ENCODE measurements around the gene ST8SIA5. TPM values are rescaled to one million over a fixed set of nuclear protein-coding genes. Genes with fewer than 3 reads are reported as not detected.

ST8SIA5 gene
- total and polyA plus RNA-seq, 2 experiments from 2014 or later, result 3.3 to 4.8 TPM

DNA sequence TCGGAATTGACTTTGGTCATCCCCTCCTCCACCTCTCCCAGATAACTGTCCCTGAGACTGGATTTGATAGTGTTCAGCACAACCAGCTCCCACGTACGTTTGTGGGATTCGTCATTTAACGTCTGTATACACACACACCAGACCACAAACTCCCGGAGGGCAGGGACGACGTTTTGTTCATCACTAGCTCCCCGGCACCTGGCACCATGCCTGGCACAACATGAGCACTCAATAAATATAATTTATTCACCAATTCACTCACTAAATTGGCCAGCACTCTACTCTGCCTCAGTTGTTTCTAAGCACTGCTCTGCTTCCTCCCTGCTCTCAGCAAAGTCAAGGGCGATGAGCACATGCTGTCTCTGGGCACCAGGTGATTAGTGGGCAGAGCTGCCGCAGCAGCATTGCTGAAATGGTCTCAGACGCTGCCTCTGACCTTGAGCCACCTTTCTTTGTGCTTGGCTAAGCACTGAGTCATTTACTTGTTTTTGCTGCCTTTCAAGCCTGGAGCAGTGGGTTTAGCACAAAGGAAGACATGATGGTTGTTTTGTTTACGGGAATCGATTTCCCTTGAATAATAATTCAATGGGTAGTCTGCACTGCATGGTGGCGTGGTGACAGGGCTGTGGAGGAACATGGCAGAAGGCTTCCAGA lies 80.5 kb downstream of the ST8SIA5 start (continued):
- TF ChIP-seq, protein P1, sequence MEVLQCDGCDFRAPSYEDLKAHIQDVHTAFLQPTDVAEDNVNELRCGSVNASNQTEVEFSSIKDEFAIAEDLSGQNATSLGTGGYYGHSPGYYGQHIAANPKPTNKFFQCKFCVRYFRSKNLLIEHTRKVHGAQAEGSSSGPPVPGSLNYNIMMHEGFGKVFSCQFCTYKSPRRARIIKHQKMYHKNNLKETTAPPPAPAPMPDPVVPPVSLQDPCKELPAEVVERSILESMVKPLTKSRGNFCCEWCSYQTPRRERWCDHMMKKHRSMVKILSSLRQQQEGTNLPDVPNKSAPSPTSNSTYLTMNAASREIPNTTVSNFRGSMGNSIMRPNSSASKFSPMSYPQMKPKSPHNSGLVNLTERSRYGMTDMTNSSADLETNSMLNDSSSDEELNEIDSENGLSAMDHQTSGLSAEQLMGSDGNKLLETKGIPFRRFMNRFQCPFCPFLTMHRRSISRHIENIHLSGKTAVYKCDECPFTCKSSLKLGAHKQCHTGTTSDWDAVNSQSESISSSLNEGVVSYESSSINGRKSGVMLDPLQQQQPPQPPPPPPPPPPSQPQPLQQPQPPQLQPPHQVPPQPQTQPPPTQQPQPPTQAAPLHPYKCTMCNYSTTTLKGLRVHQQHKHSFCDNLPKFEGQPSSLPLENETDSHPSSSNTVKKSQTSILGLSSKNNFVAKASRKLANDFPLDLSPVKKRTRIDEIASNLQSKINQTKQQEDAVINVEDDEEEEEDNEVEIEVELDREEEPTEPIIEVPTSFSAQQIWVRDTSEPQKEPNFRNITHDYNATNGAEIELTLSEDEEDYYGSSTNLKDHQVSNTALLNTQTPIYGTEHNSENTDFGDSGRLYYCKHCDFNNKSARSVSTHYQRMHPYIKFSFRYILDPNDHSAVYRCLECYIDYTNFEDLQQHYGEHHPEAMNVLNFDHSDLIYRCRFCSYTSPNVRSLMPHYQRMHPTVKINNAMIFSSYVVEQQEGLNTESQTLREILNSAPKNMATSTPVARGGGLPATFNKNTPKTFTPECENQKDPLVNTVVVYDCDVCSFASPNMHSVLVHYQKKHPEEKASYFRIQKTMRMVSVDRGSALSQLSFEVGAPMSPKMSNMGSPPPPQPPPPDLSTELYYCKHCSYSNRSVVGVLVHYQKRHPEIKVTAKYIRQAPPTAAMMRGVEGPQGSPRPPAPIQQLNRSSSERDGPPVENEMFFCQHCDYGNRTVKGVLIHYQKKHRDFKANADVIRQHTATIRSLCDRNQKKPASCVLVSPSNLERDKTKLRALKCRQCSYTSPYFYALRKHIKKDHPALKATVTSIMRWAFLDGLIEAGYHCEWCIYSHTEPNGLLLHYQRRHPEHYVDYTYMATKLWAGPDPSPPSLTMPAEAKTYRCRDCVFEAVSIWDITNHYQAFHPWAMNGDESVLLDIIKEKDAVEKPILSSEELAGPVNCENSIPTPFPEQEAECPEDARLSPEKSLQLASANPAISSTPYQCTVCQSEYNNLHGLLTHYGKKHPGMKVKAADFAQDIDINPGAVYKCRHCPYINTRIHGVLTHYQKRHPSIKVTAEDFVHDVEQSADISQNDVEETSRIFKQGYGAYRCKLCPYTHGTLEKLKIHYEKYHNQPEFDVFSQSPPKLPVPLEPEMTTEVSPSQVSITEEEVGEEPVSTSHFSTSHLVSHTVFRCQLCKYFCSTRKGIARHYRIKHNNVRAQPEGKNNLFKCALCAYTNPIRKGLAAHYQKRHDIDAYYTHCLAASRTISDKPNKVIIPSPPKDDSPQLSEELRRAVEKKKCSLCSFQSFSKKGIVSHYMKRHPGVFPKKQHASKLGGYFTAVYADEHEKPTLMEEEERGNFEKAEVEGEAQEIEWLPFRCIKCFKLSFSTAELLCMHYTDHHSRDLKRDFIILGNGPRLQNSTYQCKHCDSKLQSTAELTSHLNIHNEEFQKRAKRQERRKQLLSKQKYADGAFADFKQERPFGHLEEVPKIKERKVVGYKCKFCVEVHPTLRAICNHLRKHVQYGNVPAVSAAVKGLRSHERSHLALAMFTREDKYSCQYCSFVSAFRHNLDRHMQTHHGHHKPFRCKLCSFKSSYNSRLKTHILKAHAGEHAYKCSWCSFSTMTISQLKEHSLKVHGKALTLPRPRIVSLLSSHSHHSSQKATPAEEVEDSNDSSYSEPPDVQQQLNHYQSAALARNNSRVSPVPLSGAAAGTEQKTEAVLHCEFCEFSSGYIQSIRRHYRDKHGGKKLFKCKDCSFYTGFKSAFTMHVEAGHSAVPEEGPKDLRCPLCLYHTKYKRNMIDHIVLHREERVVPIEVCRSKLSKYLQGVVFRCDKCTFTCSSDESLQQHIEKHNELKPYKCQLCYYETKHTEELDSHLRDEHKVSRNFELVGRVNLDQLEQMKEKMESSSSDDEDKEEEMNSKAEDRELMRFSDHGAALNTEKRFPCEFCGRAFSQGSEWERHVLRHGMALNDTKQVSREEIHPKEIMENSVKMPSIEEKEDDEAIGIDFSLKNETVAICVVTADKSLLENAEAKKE (CRISPR knock-in tag; IDR thresholded peaks at IDR 0.05), result no peak
- TF ChIP-seq EZH2phosphoT487 (IDR thresholded peaks at IDR 0.05; ENCODE audit: unreplicated experiment) (no peak), ZNF114 (CRISPR knock-in tag; IDR thresholded peaks at IDR 0.05) (no peak)

DNA sequence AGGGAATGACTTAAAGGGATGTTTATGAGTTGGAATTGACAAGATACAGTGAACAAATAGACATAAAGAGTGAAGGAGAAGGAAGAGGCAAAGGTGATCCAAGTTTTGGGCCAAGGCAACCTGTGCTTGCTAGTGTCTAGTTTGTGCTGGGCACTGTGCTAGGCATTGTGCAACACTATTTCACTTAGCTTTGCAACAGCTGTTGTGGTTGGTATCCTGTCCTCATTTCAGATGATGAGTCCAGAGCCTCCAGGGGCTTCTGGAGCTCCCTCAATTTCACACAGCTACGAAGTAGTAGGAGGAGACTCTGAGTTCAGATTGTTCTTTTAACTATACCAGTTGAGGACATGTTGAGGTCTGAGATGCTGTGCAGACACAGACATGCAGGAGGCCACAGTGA lies 81.7 kb downstream of the ST8SIA5 start:
- no peaks in the 10 kb centered on the region for H3K36me3 ChIP-seq (ENCODE audit: insufficient read depth)
- H3K4me3 Mint-ChIP-seq, result no peak overlapping the region
- no peaks in the 10 kb centered on the region for H4K20me1 ChIP-seq (replicated peaks; ENCODE audit: insufficient read depth)
- H3K27ac Mint-ChIP-seq, result no peak overlapping the region
- H3K27me3 ChIP-seq (ENCODE audit: insufficient read depth), result no peaks in the 10 kb centered on the region
- peaks cover 12% of the 10 kb centered on the region for H3K4me1 ChIP-seq (ENCODE audit: insufficient read depth)
- H3K79me2 ChIP-seq (replicated peaks; ENCODE audit: insufficient read depth), result no peaks in the 10 kb centered on the region
- H3K9me3 Mint-ChIP-seq, result no peaks in the 10 kb centered on the region
- no peaks in the 10 kb centered on the region for H3F3A ChIP-seq (replicated peaks; ENCODE audit: low read depth)
- no peak overlapping the region for H3K27ac ChIP-seq (ENCODE audit: low read depth)
- no peak for DNase-seq (ENCODE audit: low spot score)
- no peaks in the 10 kb centered on the region for H3K9me2 ChIP-seq (ENCODE audit: insufficient read depth)
- no peak for ATAC-seq
- no peak overlapping the region for H2AFZ ChIP-seq
- H3K4me1 Mint-ChIP-seq, result peaks cover 18% of the 10 kb centered on the region
- peaks cover 2% of the 10 kb centered on the region for H3K27me3 Mint-ChIP-seq (ENCODE audit: insufficient read depth, low read depth, poor library complexity)
- H3K4me2 ChIP-seq, result no peak overlapping the region
- no peak overlapping the region for H3K4me3 ChIP-seq
- no peaks in the 10 kb centered on the region for H3K36me3 Mint-ChIP-seq (ENCODE audit: low read depth)
- TF ChIP-seq EZH2 (IDR thresholded peaks at IDR 0.05; ENCODE audit: low read depth, unreplicated experiment), result no peak
- no peak for TF ChIP-seq JUNB (IDR thresholded peaks at IDR 0.05; ENCODE audit: unreplicated experiment)
- no peak for TF ChIP-seq NANOG (IDR thresholded peaks at IDR 0.05; ENCODE audit: borderline replicate concordance)
- TF ChIP-seq, protein P2, sequence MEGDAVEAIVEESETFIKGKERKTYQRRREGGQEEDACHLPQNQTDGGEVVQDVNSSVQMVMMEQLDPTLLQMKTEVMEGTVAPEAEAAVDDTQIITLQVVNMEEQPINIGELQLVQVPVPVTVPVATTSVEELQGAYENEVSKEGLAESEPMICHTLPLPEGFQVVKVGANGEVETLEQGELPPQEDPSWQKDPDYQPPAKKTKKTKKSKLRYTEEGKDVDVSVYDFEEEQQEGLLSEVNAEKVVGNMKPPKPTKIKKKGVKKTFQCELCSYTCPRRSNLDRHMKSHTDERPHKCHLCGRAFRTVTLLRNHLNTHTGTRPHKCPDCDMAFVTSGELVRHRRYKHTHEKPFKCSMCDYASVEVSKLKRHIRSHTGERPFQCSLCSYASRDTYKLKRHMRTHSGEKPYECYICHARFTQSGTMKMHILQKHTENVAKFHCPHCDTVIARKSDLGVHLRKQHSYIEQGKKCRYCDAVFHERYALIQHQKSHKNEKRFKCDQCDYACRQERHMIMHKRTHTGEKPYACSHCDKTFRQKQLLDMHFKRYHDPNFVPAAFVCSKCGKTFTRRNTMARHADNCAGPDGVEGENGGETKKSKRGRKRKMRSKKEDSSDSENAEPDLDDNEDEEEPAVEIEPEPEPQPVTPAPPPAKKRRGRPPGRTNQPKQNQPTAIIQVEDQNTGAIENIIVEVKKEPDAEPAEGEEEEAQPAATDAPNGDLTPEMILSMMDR (conservative IDR thresholded peaks at IDR 0.05; ENCODE audit: low read depth in 2 of 2), result no peak
- TF ChIP-seq, protein P3, sequence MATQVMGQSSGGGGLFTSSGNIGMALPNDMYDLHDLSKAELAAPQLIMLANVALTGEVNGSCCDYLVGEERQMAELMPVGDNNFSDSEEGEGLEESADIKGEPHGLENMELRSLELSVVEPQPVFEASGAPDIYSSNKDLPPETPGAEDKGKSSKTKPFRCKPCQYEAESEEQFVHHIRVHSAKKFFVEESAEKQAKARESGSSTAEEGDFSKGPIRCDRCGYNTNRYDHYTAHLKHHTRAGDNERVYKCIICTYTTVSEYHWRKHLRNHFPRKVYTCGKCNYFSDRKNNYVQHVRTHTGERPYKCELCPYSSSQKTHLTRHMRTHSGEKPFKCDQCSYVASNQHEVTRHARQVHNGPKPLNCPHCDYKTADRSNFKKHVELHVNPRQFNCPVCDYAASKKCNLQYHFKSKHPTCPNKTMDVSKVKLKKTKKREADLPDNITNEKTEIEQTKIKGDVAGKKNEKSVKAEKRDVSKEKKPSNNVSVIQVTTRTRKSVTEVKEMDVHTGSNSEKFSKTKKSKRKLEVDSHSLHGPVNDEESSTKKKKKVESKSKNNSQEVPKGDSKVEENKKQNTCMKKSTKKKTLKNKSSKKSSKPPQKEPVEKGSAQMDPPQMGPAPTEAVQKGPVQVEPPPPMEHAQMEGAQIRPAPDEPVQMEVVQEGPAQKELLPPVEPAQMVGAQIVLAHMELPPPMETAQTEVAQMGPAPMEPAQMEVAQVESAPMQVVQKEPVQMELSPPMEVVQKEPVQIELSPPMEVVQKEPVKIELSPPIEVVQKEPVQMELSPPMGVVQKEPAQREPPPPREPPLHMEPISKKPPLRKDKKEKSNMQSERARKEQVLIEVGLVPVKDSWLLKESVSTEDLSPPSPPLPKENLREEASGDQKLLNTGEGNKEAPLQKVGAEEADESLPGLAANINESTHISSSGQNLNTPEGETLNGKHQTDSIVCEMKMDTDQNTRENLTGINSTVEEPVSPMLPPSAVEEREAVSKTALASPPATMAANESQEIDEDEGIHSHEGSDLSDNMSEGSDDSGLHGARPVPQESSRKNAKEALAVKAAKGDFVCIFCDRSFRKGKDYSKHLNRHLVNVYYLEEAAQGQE (IDR thresholded peaks at IDR 0.05; ENCODE audit: unreplicated experiment), result no peak
